ENCODE results near the gene CTDSP2. TPM values are rescaled to one million over a fixed set of nuclear protein-coding genes. Genes with fewer than 3 reads are reported as not detected.

CTDSP2 gene
- total and polyA plus RNA-seq, 12 donors: 31.2 to 138 (median 82.7) TPM

- WGBS, 2 donors: 32 to 44% methylated on average over 9 of the region's 9 CpGs
- no peak for TF ChIP-seq CTCF (IDR thresholded peaks at IDR 0.05)
- H3K4me3 ChIP-seq: peak overlapping the region in 6 of 10 donors; percentile 20 to 41 (median 35)
- DNase-seq (no peak), ATAC-seq (no peak)
- peaks cover 0 to 14% (median 0%) of the 10 kb centered on the region in 9 donors for H3K36me3 ChIP-seq
- intact Hi-C loops (cut with DNase I): loop anchor here in 2 of 10 donors (2.0 kb wide), 2 partner anchors 59 to 61 kb away; no protein-coding TSS in a partner anchor
- peak overlapping the region in 9 of 10 donors; percentile 4 to 100 (median 78) for H3K27ac ChIP-seq
- peaks cover 78 to 100% (median 100%) of the 10 kb centered on the region in 9 donors for H3K4me1 ChIP-seq
- H3K27me3 ChIP-seq: no peaks in the 10 kb centered on the region
- no peaks in the 10 kb centered on the region for H3K9me3 ChIP-seq
These were observed 10.9 kb downstream of the CTDSP2 start for GRCh38 chr12:57835366-57836288.

- TF ChIP-seq CTCF (IDR thresholded peaks at IDR 0.05): no peak
- Histone ChIP-seq H3K36me3 (peaks cover 0 to 20% (median 0%) of the 10 kb centered on the region in 9 donors), H3K27me3 (no peaks in the 10 kb centered on the region), H3K4me3 (peak overlapping the region in 1 of 10 donors; percentile 11), H3K4me1 (peaks cover 66 to 100% (median 100%) of the 10 kb centered on the region in 9 donors), H3K27ac (peak overlapping the region in 8 of 10 donors; percentile 49 to 100 (median 88)), H3K9me3 (no peaks in the 10 kb centered on the region)
- DNase-seq (no peak), ATAC-seq (no peak)
- 38 to 40% methylated on average over 1 of the region's 1 CpG for WGBS, 2 donors
- intact Hi-C loops (cut with DNase I): loop anchor here in 3 of 10 donors (5.0 kb wide), 2 partner anchors 63 to 68 kb away; no protein-coding TSS in a partner anchor
These were observed 12.2 kb downstream of the CTDSP2 start for GRCh38 chr12:57834086-57834876.

GRCh38 chr12:57833672-57834071 is 12.9 kb downstream of the CTDSP2 start:
- Histone ChIP-seq H3K27ac (peak overlapping the region in 8 of 10 donors; percentile 23 to 100 (median 88)), H3K4me1 (peaks cover 60 to 100% (median 100%) of the 10 kb centered on the region in 9 donors), H3K9me3 (no peaks in the 10 kb centered on the region), H3K4me3 (peak overlapping the region in 3 of 10 donors; percentile 5 to 11 (median 6)), H3K36me3 (peaks cover 0 to 26% (median 5%) of the 10 kb centered on the region in 9 donors), H3K27me3 (no peaks in the 10 kb centered on the region)
- 63 to 67% methylated on average over 3 of the region's 3 CpGs for WGBS, 2 donors
- no peak for ATAC-seq
- no peak for TF ChIP-seq CTCF (IDR thresholded peaks at IDR 0.05)
- no peak for DNase-seq
- intact Hi-C loops (cut with DNase I): loop anchor here in 5 of 10 donors (2.0 to 5.0 kb wide), 4 partner anchors 63 to 71 kb away; no protein-coding TSS in a partner anchor

GRCh38 chr12:57832966-57833365 is 13.6 kb downstream of the CTDSP2 start:
- H3K9me3 ChIP-seq: no peaks in the 10 kb centered on the region
- TF ChIP-seq CTCF (IDR thresholded peaks at IDR 0.05): no peak
- H3K36me3 ChIP-seq: peaks cover 0 to 33% (median 12%) of the 10 kb centered on the region in 9 donors
- H3K4me1 ChIP-seq: peaks cover 54 to 100% (median 95%) of the 10 kb centered on the region in 9 donors
- H3K27ac ChIP-seq: peak overlapping the region in 8 of 10 donors; percentile 23 to 100 (median 88)
- 28 to 32% methylated on average over 10 of the region's 10 CpGs for WGBS, 2 donors
- ATAC-seq (peak in 2 of 8 donors; percentile 15 to 21), DNase-seq (no peak)
- H3K27me3 ChIP-seq: no peaks in the 10 kb centered on the region
- peak overlapping the region in 4 of 10 donors; percentile 5 to 11 (median 6) for H3K4me3 ChIP-seq
- intact Hi-C loops (cut with DNase I): loop anchor here in 5 of 10 donors (2.0 to 5.0 kb wide), 4 partner anchors 64 to 72 kb away; no protein-coding TSS in a partner anchor

Measured in heart right ventricle (tissue), 16 donors.